ENCODE measurements around the gene REPS1.
"Not testable (repeated sequence)": the region's sequence is repeated elsewhere in the genome, so short reads cannot be mapped to it uniquely, and the experiment has no call there.

REPS1 gene

DNA sequence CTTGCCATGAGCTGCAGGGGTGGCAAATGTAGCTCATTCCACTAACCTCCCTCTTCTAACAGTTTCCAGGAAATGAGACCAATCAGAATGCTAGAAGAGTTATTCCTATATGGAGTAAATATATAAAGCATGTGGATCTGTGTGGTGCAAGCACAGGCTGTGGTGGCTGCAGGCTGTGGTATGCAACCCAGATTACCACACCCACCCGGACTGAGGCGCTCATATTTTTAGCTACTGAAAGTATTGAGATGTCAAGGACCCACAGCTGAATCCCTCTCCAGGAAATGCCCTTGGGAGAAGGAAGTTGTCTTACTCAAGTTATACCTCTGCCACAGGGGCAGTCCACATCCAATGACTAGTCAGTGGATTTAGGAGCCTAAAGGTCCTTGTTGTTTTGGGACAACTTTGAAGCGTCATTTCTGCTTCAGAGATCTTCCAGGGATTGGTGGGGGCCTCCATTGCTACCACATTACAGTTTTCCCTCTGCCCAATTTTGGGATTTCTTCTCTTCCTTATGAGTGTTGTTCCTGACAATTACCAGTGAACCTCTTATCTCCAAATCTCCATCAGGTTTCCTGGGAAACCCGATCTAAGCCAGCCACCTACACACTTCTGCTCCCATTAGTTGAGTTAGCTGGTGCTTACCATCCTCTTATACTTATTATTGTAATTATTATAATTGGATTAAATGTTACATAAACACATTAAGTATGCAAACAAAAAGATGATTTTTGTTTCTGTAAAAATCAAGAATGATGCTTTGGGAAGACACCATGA lies 12.1 kb upstream of the REPS1 start:
- DNase-seq (ENCODE audit: low spot score) = peak; percentile 40

DNA sequence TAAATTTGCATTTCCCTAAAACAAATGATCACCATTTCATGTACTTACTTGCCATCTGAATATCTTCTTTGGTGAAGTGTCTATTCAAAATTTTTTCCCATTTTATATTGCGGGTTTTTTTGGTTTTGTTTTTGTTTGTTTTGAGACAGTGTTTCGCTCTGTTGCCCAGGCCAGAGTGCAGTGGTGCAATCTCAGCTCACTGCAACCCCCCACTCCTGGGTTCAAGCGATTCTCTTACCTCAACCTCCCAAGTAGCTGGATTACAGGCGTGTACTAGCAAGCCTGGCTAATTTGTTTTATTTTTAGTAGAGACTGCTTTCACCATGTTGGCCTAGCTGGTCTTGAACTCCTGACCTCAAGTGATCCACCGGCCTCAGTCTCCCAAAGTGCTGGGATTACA lies 9.1 kb upstream of the REPS1 start:
- DNase-seq (ENCODE audit: low spot score) = no peak

DNA sequence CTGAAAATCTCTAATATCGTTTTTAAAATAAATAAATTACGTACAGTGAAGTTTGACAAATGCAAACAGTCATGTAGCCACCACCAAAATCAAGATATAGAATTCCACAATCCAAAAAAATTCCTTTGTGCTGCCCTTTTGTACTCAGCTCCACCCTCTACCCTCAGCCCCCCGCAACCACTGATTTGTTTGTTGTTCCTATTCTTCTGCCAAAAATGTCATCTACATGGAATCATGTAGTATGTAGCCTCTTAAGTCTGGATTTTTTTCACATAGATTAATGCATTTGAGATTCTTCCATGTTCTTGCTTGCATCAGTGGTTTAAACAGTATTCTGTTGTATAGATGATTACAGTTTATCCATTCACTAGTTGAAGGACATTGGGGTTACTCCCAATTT lies 8.5 kb upstream of the REPS1 start:
- no peak for DNase-seq (ENCODE audit: low spot score)

DNA sequence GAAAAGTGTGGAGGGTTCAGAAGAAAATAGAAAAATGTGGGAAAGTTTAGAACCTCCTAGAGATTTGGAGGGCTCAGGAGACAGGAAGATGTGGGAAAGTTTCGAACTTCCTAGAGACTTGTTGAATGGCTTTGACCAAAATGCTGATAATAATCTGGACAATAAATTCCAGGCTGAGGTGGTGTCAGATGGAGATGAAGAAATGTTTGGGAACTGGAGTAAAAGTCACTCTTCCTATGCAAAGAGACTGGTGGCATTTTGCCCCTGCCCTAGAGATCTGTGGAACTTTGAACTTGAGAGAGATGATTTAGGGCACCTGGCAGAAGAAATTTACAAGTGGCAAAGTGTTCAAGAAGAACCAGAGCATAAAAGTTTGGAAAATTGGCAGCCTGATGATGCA lies 5.4 kb upstream of the REPS1 start:
- DNase-seq (ENCODE audit: low spot score) = not testable (repeated sequence)

DNA sequence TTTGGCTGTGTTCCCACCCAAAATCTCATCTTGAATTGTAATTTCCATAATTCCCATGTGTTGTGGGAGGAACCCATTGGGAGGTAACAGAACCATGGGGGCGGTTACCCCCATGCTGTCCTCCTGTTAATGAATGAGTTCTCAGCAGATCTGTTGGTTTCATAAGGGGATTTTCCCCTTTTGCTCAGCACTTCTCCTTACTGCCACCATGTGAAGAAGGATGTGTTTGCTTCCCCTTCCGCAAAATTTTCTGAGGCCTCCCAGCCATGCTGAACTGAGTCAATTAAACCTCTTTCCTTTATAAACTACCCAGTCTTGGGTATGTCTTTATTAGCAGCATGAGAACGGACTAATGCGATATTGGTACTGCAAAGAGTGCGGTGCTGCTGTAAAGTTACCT lies 4.9 kb upstream of the REPS1 start:
- not testable (repeated sequence) for DNase-seq (ENCODE audit: low spot score)

DNA sequence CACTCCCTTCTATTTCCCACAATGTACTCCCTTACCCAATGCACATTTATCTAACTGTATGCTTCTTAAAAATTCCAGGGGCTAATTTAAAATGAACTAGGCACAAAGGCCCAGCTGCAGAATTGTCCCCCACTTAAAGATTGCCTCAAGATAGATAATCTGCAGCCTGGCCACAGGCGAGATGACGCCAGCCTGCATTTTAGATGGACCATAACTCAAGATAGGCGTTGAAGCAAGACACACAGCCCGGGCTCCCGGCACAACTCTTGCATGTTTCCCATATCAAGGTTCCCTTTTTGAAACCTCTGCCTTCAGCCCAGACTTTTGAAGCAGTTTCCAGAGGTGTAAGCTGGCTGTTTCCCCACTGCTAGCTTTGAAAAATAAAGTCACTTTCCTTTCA lies 3.2 kb upstream of the REPS1 start:
- DNase-seq (ENCODE audit: low spot score) = no peak

DNA sequence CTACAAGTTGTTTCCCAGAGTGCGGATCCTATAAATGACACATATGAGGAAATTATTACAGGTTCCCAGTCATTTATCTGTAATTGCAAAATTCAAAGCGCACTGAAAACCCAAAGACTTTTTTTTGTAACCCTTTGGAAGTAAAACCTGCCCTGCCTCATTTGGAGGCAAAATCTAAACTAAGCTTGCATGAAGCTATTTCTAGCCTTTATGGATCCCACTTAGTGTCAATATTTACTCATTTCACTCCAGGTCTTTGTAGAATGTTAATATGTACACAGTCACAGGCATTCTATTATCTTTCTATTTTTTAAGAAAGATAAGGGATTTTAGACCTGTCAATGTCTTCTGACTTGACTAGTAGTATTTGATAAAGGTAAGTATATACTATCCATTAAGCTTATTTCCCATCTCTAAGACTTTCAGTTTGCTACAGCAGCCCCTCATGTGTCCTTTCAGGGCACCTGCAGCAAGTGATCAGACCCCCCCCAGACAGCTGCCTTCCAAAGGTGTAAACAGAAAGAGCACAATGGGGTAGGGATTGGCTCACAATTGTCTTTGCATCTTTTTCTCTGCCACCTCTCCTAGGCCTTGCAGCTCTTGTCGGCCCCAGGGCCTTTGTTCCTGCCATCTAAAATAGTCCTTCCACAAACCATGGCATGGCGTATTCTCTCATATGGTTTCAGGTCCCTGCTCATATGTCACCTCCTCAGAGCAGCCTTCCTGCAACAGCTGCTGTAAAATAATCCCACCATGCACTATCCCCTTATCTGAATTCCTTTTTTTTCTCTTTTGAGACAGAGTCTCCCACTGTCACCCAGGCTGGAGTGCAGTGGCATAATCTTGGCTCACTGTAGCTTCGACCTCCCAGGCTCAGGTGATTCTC lies 1.3 kb upstream of the REPS1 start:
- no peak for DNase-seq (ENCODE audit: low spot score)

DNA sequence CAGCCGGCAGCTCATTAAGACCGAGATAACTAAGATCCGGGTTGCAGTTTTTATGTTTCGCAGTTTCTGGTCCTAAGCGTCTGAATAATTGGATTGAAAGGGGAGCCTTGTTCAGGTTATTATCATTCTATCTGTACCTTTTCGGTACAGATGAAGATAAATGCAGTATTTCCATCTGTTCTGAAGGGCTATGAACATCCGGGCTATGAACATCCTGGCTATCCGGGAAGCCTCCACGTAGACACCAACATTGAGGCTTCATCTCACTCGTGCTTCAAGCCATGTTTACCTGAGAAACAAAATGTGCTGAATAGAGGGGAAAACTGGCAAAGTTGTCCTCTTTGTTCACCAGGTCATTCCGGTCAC lies 399 bp upstream of the REPS1 start:
- DNase-seq (ENCODE audit: low spot score) = no peak

DNA sequence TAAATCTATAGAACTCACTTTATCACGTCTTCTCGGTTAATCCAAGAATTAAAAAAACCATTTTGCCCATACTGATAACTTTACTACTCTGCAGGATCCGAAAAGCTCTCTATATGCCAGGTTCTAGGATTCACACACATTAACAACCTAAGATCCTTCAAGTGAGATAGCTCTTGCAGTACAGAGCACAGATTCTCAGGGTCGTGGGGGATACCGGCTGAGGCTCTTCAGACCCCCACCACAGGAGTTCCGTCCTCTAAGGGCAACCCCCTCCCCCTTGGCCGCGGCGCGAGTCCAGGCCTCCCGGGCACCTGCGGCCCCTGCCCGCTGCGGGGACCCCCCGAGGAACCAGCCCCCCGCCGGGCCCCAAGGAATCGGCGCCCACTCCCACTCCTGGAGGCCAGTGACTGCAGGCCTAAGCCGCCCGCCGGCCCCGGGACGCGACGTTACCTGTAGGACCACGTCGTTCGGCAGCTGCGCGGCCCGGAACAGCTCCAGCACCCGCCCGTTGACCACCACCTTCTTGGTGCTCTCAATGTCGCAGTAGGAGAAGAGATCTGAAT lies 892 bp downstream of the REPS1 start:
- no peak for DNase-seq (ENCODE audit: low spot score)

DNA sequence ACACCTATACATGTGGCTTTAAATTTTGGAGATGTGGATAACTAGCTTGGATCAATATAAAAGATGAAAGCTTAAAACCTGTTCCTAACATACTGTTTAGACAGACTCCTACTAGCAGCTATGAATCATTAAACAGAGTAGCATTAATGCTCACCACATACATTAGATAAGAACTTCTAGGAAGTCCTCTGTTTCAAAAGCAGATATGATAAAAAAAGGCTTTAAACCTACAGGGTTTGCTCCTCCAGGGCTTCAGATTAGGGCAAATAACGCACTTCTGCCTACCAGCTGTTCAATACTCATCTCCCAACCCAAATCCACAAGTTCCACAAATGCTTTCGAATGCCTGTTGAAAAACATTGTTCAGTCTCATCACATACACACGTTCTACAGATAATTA lies 1.5 kb downstream of the REPS1 start:
- no peak for DNase-seq (ENCODE audit: low spot score)

DNA sequence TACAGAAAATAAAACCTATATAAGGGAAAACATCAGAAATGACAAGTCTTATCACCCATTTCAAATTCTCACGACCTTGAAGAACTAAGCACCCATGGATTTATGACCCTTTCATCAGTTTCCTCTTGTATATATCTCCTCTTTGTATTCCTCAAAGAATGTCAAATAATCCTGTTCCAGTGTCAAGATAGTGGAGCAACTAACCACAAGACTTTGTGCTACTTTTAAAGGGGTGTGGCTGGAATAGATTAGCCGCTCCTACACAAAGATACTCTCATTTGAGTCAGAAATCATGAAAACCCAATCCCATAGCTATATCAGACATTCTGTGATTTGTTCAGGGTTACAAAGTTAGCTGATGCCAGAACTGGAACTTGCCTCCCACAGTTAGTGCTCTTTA lies 6.6 kb downstream of the REPS1 start:
- no peak for DNase-seq (ENCODE audit: low spot score)

DNA sequence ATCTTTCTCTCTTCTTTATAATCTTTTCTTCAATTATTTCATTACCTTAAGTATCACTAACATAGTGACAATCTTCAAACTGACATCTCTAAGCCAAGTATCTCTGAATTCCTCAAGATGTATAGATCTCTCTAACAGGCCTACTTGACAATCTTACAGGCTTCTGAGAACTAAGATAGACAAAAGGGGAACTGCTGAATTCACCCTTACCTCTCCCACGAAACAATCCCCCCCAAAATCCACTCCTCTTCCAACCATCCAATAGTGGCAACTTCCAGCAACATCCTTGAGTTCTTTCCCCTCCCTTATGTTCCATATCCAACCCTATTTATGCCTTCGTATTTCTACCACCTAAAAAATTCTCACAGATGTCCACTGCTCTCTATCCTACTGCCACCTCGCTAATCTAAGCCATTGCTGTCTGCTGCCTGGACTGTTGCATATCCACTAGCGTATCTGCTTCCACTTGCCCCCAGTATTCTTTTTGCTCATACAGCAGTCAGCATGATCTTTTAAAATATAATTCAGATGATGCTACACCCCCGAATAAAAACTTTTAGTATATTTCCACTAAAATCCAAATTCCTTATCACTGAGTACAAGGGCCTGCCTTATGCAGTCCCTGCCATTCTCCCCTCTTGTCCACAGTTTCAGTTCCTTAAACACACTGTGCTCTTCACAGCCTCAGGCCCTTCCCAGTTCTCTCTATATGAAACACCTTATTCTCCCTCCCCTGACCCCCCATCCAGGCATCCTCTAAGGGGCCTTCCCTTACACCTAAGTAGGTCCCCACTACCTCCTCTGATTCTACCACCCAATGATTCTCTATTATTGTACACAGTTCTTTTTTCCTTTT lies 8.0 kb downstream of the REPS1 start:
- no peak for DNase-seq (ENCODE audit: low spot score)

DNA sequence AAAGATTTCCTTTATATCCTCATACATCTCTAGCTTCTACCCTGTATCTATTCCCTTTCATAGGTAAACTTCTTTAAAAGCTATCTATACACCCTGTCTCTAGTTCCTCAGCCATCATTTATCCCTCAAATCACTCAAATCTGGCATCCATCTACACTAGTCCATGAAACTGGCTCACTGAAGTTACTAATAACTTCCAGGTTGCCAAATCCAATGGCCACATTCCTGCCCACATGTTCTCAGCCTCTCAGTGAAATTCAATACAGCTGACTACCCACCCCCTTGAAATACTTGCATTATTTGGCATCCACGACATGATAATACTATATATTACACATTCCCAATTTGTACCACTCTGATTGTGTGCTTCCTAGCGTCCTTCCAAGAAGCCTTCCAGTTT lies 8.7 kb downstream of the REPS1 start:
- no peak for DNase-seq (ENCODE audit: low spot score)

DNA sequence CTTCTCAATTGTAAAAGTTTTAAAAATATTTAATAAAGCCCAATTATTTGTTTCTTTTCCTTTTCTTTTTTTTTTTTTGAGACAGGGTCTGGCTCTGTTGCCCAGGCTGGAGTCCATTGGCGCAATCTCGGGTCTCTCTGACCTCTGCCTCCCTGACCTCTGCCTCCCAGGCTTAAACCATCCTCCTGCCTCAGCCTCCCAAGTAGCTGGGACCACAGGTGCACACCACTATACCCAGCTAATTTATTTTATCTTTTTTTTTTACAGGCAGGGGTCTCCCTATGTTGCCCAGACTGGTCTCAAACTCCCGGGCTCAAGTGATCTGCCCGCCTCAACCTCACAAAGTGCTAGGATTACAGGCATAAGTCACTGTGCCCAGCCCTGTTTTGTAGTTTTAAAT lies 9.8 kb downstream of the REPS1 start:
- DNase-seq (ENCODE audit: low spot score) = no peak

DNA sequence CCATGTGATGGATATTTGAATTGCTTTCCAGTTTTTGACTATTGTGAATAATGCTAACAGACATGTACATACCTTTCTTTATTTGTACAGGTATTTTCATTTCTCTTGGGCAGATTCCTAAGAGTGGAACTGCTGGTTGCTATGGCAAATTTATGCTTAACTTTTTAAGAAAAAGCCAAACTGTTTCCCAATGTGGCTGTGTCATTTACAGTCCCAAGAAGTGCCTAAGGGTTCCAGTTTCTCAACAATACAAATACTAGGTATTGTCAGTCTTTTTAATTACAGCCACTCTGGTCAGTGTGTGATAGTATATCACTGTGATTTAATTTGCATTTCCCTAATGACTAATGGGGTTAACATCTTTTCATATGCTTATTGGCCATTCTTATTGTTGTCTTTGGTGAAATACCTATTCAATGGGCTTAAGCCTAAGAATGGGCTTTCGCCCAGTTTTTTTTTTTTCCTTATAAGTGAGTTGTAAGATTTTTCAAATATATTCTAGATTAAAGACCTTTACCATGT lies 10.3 kb downstream of the REPS1 start:
- no peak for DNase-seq (ENCODE audit: low spot score)

DNA sequence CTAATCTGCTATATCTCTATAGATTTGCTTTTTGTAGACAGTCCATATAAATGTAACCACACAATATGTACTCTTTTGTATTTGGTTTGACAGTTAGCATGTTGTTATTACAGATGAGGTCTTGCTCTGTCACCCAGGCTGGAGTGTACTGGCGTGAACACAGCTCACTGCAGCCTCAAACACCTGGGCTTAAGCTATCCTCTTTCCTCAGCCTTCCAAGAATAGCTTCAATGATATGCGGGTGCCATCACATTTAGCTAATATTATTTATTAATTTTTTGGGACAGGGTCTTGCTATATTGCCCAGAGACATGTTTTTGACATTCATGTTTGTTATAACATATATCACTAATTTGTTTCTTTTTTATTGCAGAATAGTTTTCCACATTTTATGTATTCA lies 10.8 kb downstream of the REPS1 start:
- no peak for DNase-seq (ENCODE audit: low spot score)

DNA sequence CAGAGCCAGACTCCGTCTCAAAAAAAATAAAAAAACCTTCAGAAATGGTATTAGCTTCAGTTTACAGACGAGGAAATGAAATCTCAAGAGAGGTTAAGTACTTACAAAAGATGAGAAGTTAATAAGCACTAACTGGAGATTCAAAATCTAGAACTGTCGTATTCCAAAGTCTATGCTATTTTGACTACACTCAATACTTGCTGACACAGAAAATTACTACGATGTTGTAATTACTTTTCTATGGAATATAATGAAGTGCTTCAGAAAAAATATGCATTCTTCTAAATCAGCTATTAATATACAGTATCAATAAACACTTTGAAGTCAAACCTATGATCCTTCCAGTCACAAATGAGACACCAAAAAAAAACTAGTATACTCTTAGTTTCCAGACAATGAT lies 12.2 kb downstream of the REPS1 start:
- DNase-seq (ENCODE audit: low spot score) = no peak

DNA sequence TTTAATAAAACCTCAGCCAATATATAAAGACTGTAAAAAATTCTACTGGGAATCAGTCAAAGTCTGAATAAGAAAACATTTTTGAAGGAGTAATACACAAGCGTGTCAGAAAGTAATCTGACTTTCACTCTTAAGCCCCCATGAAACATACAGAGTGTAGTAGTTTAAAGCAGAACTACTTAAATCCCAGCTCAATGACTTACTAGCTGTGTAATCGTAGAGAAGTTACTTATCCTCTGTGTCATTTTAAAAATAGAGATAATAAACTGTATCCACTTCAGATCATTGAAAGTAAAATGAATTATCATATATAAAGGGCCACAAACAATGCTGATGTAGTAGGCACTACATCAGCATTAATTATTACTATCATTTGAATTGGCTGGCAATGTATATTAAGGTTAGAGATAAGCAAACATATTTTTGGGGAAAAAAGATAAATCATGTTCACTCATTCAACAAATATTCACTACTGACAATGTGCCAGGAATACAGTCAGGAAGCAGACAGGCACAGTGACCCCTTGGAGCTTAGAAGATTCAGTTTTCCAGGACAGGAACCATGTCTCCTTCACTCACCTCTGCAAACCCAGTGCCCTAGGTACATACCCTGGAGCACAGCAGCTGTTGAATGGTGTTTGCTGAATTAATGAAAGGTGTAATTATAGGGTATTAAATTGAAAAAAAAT lies 14.4 kb downstream of the REPS1 start:
- DNase-seq (ENCODE audit: low spot score) = no peak

DNA sequence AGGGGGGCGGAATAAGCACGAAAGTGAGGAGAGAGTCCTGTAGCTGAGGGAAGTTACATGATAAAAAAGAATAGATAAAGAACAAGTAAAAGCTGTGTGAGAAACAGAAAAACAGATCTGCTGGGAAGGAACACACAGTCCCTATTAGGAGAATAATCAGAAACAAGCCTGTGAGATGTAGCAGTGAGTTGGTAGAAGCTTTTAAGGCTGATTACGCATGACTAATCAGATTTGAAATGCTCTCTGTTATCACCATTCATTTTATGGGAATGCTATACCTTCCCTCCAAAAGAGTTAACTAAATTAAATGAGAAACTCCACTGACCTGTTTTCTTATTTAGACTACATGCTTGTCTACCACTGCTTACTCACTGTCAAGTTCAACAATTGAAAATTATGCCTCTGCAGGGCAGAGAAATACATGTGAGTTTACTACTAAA lies 15.8 kb downstream of the REPS1 start:
- DNase-seq (ENCODE audit: low spot score) = no peak

DNA sequence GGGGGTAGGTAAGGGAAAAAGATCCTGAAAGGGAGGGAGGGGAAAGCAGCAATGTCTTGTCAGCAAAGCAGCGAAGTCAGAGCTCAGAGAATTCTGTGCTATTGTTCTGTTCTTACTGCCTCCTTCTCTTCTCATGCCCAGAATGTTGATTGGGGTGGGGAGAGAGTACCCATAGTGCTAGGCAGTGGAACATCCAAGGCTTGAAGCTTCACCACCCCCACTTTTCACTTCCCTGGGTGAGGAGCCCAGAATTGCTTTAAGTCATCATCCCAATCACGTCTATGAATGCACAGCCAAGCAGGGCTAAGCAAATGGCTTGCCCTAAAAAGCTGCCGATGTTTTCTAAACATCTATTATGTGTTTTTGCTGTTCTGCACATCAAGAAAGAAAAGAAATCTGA lies 16.5 kb downstream of the REPS1 start:
- no peak for DNase-seq (ENCODE audit: low spot score)

DNA sequence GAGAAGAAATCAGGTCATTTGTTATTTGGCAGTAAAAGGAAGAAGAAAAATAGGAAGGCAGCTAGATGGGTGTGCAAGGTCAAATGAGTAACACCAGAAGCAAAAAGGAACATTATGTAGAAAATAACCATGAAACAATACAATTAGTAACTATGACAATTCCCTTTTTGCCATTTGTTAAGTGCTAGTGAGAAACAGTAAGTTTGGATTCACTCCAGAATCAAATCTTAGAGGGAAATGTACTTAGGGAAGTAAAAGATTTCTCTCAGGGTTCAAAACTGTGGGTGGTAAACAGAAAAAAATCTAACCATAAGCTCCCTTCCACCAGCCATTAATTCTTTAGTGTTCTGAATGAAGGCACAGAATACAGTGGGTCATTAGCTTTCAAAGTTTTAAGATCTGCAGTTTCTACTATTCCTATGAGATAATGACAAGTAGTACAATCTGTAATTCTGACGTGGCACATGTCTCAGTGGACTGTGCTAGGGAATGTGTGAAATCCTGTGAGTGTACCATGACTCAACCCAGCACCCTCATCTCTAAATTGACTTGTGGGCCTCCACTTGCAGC lies 17.1 kb downstream of the REPS1 start:
- DNase-seq (ENCODE audit: low spot score) = peak; percentile 77
